ENCODE measurements around the gene ASMT. TPM values are rescaled to one million over a fixed set of nuclear protein-coding genes. Genes with fewer than 3 reads are reported as not detected.

Gene ASMT
- polyA plus RNA-seq, 1 of the 3 experiments (the other 2 are of a cell fraction) = 0.26 TPM

- TF ChIP-seq ZBTB33 (IDR thresholded peaks at IDR 0.05; ENCODE audit: borderline replicate concordance, low read depth) (no peak), GABPA (IDR thresholded peaks at IDR 0.05; ENCODE audit: low read depth) (no peak), RCOR1 (IDR thresholded peaks at IDR 0.05; ENCODE audit: low read length) (no peak), USF2 (IDR thresholded peaks at IDR 0.05; ENCODE audit: borderline replicate concordance, low read depth, low read length) (no peak), FOSL2 (IDR thresholded peaks at IDR 0.05; ENCODE audit: borderline replicate concordance, low read depth) (no peak), RFX5 (IDR thresholded peaks at IDR 0.05; ENCODE audit: low read length) (no peak), EP300 (IDR thresholded peaks at IDR 0.05; ENCODE audit: borderline replicate concordance in 1 of 2, low read depth in 1 of 2, low read length in 1 of 2) (no peak), SMC3 (IDR thresholded peaks at IDR 0.05; ENCODE audit: low read depth, low read length) (no peak), SIN3A (IDR thresholded peaks at IDR 0.05; ENCODE audit: borderline replicate concordance, low read depth, low read length) (no peak)
Observed at GRCh38 chrX:1599791-1600405, 15.0 kb upstream of the ASMT start (continued).

- Histone ChIP-seq H3K4me1 (ENCODE audit: control insufficient read depth in 1 of 2, insufficient read depth in 2 of 2, low read depth in 1 of 2, low read length in 1 of 2) (no peaks in the 10 kb centered on the region), H3K36me3 (replicated peaks in 1 of 2; ENCODE audit: control insufficient read depth in 1 of 2, insufficient read depth in 2 of 2, low read length in 1 of 2) (peaks cover 22 to 71% of the 10 kb centered on the region in 2 experiments), H3K9me2 (no peaks in the 10 kb centered on the region), H3K79me2 (ENCODE audit: insufficient read depth) (peaks cover 16% of the 10 kb centered on the region; the same call in 1 of the 2 replicates), H3K4me3 (ENCODE audit: low read depth in 2 of 2, low read length in 1 of 2) (no peak overlapping the region), H3K4me2 (no peak overlapping the region), H3K27me3 (ENCODE audit: insufficient read depth) (no peaks in the 10 kb centered on the region), H3K9ac (no peak overlapping the region), H3K9me3 (no peaks in the 10 kb centered on the region), H3K27ac (ENCODE audit: low read depth in 2 of 2, low read length in 1 of 2) (no peak overlapping the region), H3F3A (replicated peaks; ENCODE audit: insufficient read depth) (peaks cover 6% of the 10 kb centered on the region), H4K20me1 (ENCODE audit: insufficient read depth) (peaks cover 12% of the 10 kb centered on the region), H2AFZ (ENCODE audit: low read depth) (no peak overlapping the region)
- DNase-seq = no peak
- ChIA-PET CTCF (no interaction called here), POLR2A (no interaction called here)
- no peak for TF ChIP-seq RAD21 (IDR thresholded peaks at IDR 0.05; ENCODE audit: low read length)
- TF ChIP-seq YY1 (IDR thresholded peaks at IDR 0.05; ENCODE audit: low read depth) = no peak
- WGBS (ENCODE audit: low lambda C conversion rate) = 97% methylated on average over 30 of the region's 52 CpGs
Observed at GRCh38 chrX:1600406-1601050, 14.3 kb upstream of the ASMT start.

Measured in SK-N-SH (cell line).